CD4-positive, alpha-beta T cell (primary cell): ENCODE data around the gene DIP2C. TPM values are rescaled to one million over a fixed set of nuclear protein-coding genes. Genes with fewer than 3 reads are reported as not detected.

ENCODE experiments used
- ATAC-seq: fragments of 200-7000 bp; cut with Tn5 transposase; one replicate; pipeline ENCODE4 v1.10.0; 2022; ENCODE audit warnings: mild to moderate bottlenecking; ENCODE audit not compliant: poor library complexity
- CTCF ChIA-PET: fragments of 350-600 bp; sonication (Branson Sonifier 250); formaldehyde crosslinking; loops from one replicate; lab custom pipeline; 2021; ENCODE audit warnings: antibody characterized with exemption, inconsistent platforms; lab: Charles Lee
- POLR2A ChIA-PET: fragments of 350-600 bp; sonication (Branson Sonifier 250); formaldehyde crosslinking; loops from one replicate; lab custom pipeline; 2021; ENCODE audit warnings: antibody characterized with exemption, inconsistent platforms; lab: Charles Lee
- DNase-seq, 14 experiments: peaks; one replicate each; pipeline ENCODE4 v3.0.0-alpha.2; 2013 to 2020; ENCODE audit warnings: mixed read lengths in 2 of 14
- H3K27ac ChIP-seq, 2 donors: one replicate each; pipeline versions ENCODE4 v1.5.1 to v1.7.0; 2013; ENCODE audit warnings: low read length in 2 of 2, low read depth in 1 of 2, mild to moderate bottlenecking in 1 of 2
- H3K27me3 ChIP-seq, 2 experiments: 1 replicate in 1 of 2; 2 replicates in 1 of 2; pipeline versions ENCODE4 v1.6.1 to v1.7.0; 2013; ENCODE audit warnings: low read length in 2 of 2, control low read depth in 1 of 2, mild to moderate bottlenecking in 1 of 2, moderate library complexity in 1 of 2; ENCODE audit not compliant: insufficient read depth in 2 of 2, control insufficient read depth in 1 of 2
- H3K36me3 ChIP-seq: one replicate; pipeline ENCODE4 v1.6.1; 2013; ENCODE audit warnings: low read length, control low read depth; ENCODE audit not compliant: insufficient read depth
- H3K4me1 ChIP-seq: one replicate; pipeline ENCODE4 v1.6.1; 2013; ENCODE audit warnings: low read length, control low read depth; ENCODE audit not compliant: insufficient read depth
- H3K4me3 ChIP-seq: one replicate; pipeline ENCODE4 v1.5.1; 2013; ENCODE audit warnings: mild to moderate bottlenecking, low read length, moderate library complexity
- H3K9me3 ChIP-seq, 2 experiments: 1 replicate in 1 of 2; 2 replicates in 1 of 2; pipeline versions ENCODE4 v1.6.1 to v1.7.0; 2013; ENCODE audit warnings: low read length in 2 of 2, mild to moderate bottlenecking in 2 of 2, control low read depth in 1 of 2, moderate library complexity in 1 of 2; ENCODE audit not compliant: control insufficient read depth in 1 of 2, insufficient read depth in 1 of 2
- H3K27ac Mint-ChIP-seq: one replicate; pipeline ENCODE4 v1.8.0; 2020; ENCODE audit warnings: mixed read lengths
- H3K27me3 Mint-ChIP-seq: one replicate; pipeline ENCODE4 v1.8.0; 2021; ENCODE audit warnings: mixed read lengths
- H3K36me3 Mint-ChIP-seq: one replicate; pipeline ENCODE4 v1.8.0; 2021; ENCODE audit warnings: low read depth, mixed read lengths
- H3K4me1 Mint-ChIP-seq: one replicate; pipeline ENCODE4 v1.8.0; 2021; ENCODE audit warnings: low read depth, mixed read lengths
- H3K4me3 Mint-ChIP-seq: one replicate; pipeline ENCODE4 v1.8.0; 2020; ENCODE audit warnings: mild to moderate bottlenecking, mixed read lengths
- H3K9me3 Mint-ChIP-seq: one replicate; pipeline ENCODE4 v1.8.0; 2020; ENCODE audit warnings: mixed read lengths
- intact Hi-C, 2 experiments: fragments of 100-400 bp; cut with DNase I in 1 of 2; cut with micrococcal nuclease in 1 of 2; formaldehyde crosslinking; loops; one replicate each; pipeline versions ENCODE4 v1.15.1 to v1.9.0; 2023 to 2025; cut with DNase I, micrococcal nuclease
- total RNA-seq, 174 experiments: library from RNA in 2 of 174; stranded (reverse) in 2 of 174; gene quantifications; one replicate each; pipeline ENCODE4 v1.2.3 and lab custom pipeline; 2021 to 2026
- TF ChIP-seq, protein P1 (sequence below): fragments of 200-600 bp; IDR thresholded peaks from one replicate; pipeline ENCODE4 v1.8.0; 2022; ENCODE audit warnings: antibody characterized with exemption, mild to moderate bottlenecking

The DIP2C gene
- total RNA-seq, 2 experiments from 2014 or later = 4.1 TPM

DNA sequence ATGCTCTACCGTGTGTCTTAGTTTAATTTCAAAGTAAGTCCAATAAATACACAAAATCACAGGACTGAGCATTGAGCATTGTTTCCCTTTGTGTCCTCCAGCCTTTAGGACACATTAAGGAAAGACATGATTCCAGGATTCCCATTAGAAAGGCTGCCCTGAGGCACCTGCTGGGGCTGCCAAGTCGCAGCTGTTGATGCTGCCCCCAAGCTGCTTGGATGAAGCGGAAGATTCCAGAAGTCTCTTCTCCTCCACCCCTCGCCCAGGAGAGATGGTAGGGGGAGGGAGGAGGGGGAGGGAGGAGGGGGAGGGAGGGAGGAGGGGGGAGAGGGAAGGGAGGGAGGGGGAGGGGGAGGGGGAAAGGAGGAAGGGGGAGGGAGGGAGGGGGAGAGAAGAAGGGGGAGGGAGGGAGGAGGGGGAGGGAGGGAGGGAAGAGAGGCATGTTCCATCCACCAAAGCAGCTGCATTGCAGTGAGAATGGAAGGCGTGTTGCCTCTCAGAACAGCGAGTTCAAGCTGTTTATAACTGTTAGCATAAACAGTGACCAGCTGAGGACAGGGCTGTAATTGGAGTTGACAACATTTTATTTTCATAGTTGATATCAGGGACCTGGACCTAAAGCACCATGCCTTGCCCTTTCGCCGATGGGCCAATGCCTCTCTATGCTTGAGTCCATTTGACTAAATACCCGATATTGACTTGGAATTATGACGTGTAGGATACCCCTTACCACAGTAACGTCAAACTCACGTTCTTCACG, 67.3 kb downstream of the DIP2C start:
- no peak for DNase-seq
- Mint-ChIP-seq H3K9me3 (no peaks in the 10 kb centered on the region), H3K4me1 (peaks cover 5% of the 10 kb centered on the region), H3K27me3 (peaks cover 47% of the 10 kb centered on the region), H3K4me3 (no peak overlapping the region), H3K27ac (no peak overlapping the region), H3K36me3 (no peaks in the 10 kb centered on the region)
- Histone ChIP-seq H3K27ac (no peak overlapping the region), H3K4me1 (no peaks in the 10 kb centered on the region), H3K4me3 (no peak overlapping the region), H3K36me3 (no peaks in the 10 kb centered on the region), H3K9me3 (peaks cover 0 to 9% of the 10 kb centered on the region in 2 experiments), H3K27me3 (peaks cover 0 to 2% of the 10 kb centered on the region in 2 experiments)
- no peak for ATAC-seq
- CTCF ChIA-PET = no interaction called here
- intact Hi-C loops = no loop called here
- TF ChIP-seq, protein P1, sequence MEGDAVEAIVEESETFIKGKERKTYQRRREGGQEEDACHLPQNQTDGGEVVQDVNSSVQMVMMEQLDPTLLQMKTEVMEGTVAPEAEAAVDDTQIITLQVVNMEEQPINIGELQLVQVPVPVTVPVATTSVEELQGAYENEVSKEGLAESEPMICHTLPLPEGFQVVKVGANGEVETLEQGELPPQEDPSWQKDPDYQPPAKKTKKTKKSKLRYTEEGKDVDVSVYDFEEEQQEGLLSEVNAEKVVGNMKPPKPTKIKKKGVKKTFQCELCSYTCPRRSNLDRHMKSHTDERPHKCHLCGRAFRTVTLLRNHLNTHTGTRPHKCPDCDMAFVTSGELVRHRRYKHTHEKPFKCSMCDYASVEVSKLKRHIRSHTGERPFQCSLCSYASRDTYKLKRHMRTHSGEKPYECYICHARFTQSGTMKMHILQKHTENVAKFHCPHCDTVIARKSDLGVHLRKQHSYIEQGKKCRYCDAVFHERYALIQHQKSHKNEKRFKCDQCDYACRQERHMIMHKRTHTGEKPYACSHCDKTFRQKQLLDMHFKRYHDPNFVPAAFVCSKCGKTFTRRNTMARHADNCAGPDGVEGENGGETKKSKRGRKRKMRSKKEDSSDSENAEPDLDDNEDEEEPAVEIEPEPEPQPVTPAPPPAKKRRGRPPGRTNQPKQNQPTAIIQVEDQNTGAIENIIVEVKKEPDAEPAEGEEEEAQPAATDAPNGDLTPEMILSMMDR = no peak
- POLR2A ChIA-PET = no interaction called here

DNA sequence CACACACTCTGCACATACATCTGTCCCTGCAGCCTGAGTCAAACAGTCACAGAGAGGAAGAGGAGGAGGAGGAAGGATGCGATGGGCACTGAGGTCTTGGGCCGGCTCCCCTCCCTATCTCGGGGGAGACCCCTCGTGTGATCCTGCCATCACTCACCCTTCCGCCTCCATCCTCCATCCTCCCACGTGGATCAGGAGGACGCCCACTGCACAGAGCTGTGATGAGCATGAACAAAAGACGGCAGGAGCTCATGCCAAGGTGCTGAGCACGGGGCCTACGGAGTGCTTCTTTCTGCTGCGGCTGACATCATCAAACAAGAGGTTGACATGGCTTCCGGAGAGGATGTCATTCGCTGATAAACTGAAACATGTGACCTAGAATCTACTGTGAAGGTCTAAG, 68.0 kb downstream of the DIP2C start:
- no peaks in the 10 kb centered on the region for H3K36me3 ChIP-seq
- POLR2A ChIA-PET = no interaction called here
- no peaks in the 10 kb centered on the region for H3K4me1 ChIP-seq
- CTCF ChIA-PET = no interaction called here
- peaks cover 0 to 5% of the 10 kb centered on the region in 2 experiments for H3K9me3 ChIP-seq
- peaks cover 5% of the 10 kb centered on the region for H3K4me1 Mint-ChIP-seq
- peaks cover 47% of the 10 kb centered on the region for H3K27me3 Mint-ChIP-seq
- no peak overlapping the region for H3K4me3 Mint-ChIP-seq
- H3K4me3 ChIP-seq = no peak overlapping the region
- no peaks in the 10 kb centered on the region for H3K36me3 Mint-ChIP-seq
- TF ChIP-seq, protein P1 = no peak
- no peak overlapping the region for H3K27ac Mint-ChIP-seq
- H3K9me3 Mint-ChIP-seq = no peaks in the 10 kb centered on the region
- no peak for ATAC-seq
- no peak overlapping the region for H3K27ac ChIP-seq
- intact Hi-C loops = no loop called here
- no peak for DNase-seq
- H3K27me3 ChIP-seq = peaks cover 0 to 2% of the 10 kb centered on the region in 2 experiments

DNA sequence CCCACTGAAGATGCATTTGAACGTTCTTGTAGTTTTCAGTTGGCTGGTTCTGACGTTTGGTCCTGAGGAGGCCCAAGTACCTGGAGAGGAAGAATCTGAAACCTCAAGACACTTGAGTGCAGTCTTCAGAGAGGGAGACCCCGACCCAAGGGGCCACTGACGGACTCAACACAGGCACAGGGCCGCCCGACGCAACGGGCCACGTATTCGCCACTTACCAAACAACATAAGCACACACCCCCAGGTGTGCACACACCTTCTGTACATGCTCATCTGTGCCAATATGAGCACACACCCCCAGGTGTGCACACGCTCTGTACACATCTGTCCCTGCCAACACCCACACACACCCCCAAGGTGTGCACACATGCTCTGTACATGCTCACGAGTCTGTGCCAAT, 68.5 kb downstream of the DIP2C start:
- Histone ChIP-seq H3K9me3 (peaks cover 0 to 5% of the 10 kb centered on the region in 2 experiments), H3K4me1 (no peaks in the 10 kb centered on the region), H3K4me3 (no peak overlapping the region), H3K27ac (no peak overlapping the region), H3K27me3 (peaks cover 0 to 2% of the 10 kb centered on the region in 2 experiments), H3K36me3 (no peaks in the 10 kb centered on the region)
- no peak for ATAC-seq
- no peaks in the 10 kb centered on the region for H3K9me3 Mint-ChIP-seq
- no peak overlapping the region for H3K4me3 Mint-ChIP-seq
- no peak overlapping the region for H3K27ac Mint-ChIP-seq
- ChIA-PET POLR2A (no interaction called here), CTCF (no interaction called here)
- no peaks in the 10 kb centered on the region for H3K36me3 Mint-ChIP-seq
- no peak for DNase-seq
- TF ChIP-seq, protein P1 = no peak
- H3K4me1 Mint-ChIP-seq = peaks cover 5% of the 10 kb centered on the region
- peaks cover 46% of the 10 kb centered on the region for H3K27me3 Mint-ChIP-seq
- intact Hi-C loops = no loop called here
